Measurements from ENCODE around the gene PLCXD1. TPM values are rescaled to one million over a fixed set of nuclear protein-coding genes. Genes with fewer than 3 reads are reported as not detected.
"Not testable (repeated sequence)": the region's sequence is repeated elsewhere in the genome, so short reads cannot be mapped to it uniquely, and the experiment has no call there.

PLCXD1 gene
- total RNA-seq, 1 donor = 9.5 TPM

GRCh38 chrX:300334-300733 lies 19.2 kb downstream of the PLCXD1 start:
- TF ChIP-seq CTCF (IDR thresholded peaks at IDR 0.05; ENCODE audit: insufficient read depth, low read length) = no peak
- DNase-seq (ENCODE audit: low read depth) = no peak
- H3K4me3 ChIP-seq (ENCODE audit: low read depth, low read length) = no peak overlapping the region

GRCh38 chrX:302975-303374 lies 21.8 kb downstream of the PLCXD1 start:
- no peak overlapping the region for H3K4me3 ChIP-seq (ENCODE audit: low read depth, low read length)
- no peak for TF ChIP-seq CTCF (IDR thresholded peaks at IDR 0.05; ENCODE audit: insufficient read depth, low read length)
- no peak for DNase-seq (ENCODE audit: low read depth)

GRCh38 chrX:305781-306613 lies 24.8 kb downstream of the PLCXD1 start:
- not testable (repeated sequence) for DNase-seq (ENCODE audit: low read depth); H3K4me3 ChIP-seq (ENCODE audit: low read depth, low read length)

- not testable (repeated sequence) for DNase-seq (ENCODE audit: low read depth)
These were observed 25.6 kb downstream of the PLCXD1 start for GRCh38 chrX:306614-307251.

GRCh38 chrX:307261-308111 lies 26.3 kb downstream of the PLCXD1 start:
- DNase-seq (ENCODE audit: low read depth) = no peak
- no peak overlapping the region for H3K4me3 ChIP-seq (ENCODE audit: low read depth, low read length)
- no peak for TF ChIP-seq CTCF (IDR thresholded peaks at IDR 0.05; ENCODE audit: insufficient read depth, low read length)

More at GRCh38 chrX:306614-307251, 25.6 kb downstream of the PLCXD1 start:
- not testable (repeated sequence) for H3K4me3 ChIP-seq (ENCODE audit: low read depth, low read length)

GRCh38 chrX:308821-309520 lies 27.8 kb downstream of the PLCXD1 start:
- no peak for DNase-seq (ENCODE audit: low read depth)
- TF ChIP-seq CTCF (IDR thresholded peaks at IDR 0.05; ENCODE audit: insufficient read depth, low read length) = no peak
- no peak overlapping the region for H3K4me3 ChIP-seq (ENCODE audit: low read depth, low read length)

GRCh38 chrX:310621-311155 lies 29.5 kb downstream of the PLCXD1 start:
- TF ChIP-seq CTCF (IDR thresholded peaks at IDR 0.05; ENCODE audit: insufficient read depth, low read length) = no peak
- no peak overlapping the region for H3K4me3 ChIP-seq (ENCODE audit: low read depth, low read length)
- no peak for DNase-seq (ENCODE audit: low read depth)
